WTC11 (cell line): ENCODE results near the gene RXRA. TPM values are rescaled to one million over a fixed set of nuclear protein-coding genes. Genes with fewer than 3 reads are reported as not detected.

ENCODE experiments used
- ATAC-seq: fragments of 200-7000 bp; cut with Tn5 transposase; 2 replicates; pipeline ENCODE4 v1.10.0; 2021; ENCODE audit warnings: mild to moderate bottlenecking, moderate library complexity
- CTCF ChIA-PET: fragments of 300-600 bp; sonication (Branson Sonifier 250); formaldehyde crosslinking; loops from one replicate; lab custom pipeline; 2021; ENCODE audit warnings: antibody characterized with exemption; lab: Charles Lee
- POLR2A ChIA-PET: fragments of 350-600 bp; sonication (Branson Sonifier 250); formaldehyde crosslinking; loops from one replicate; lab custom pipeline; 2021; ENCODE audit warnings: antibody characterized with exemption; lab: Charles Lee
- DNase-seq: peaks from one replicate; pipeline ENCODE4 v3.0.0; 2021; ENCODE audit warnings: low spot score
- H3K27ac Mint-ChIP-seq: 2 replicates; pipeline ENCODE4 v1.8.0; 2021; ENCODE audit warnings: mixed read lengths
- H3K27me3 Mint-ChIP-seq: 2 replicates; pipeline ENCODE4 v1.8.0; 2021; ENCODE audit warnings: low read depth, mild to moderate bottlenecking, moderate library complexity, mixed read lengths
- H3K36me3 Mint-ChIP-seq: 2 replicates; pipeline ENCODE4 v1.8.0; 2021; ENCODE audit warnings: mixed read lengths
- H3K4me1 Mint-ChIP-seq: 2 replicates; pipeline ENCODE4 v1.8.0; 2022; ENCODE audit warnings: mixed read lengths
- H3K4me3 Mint-ChIP-seq: 2 replicates; pipeline ENCODE4 v1.8.0; 2021; ENCODE audit warnings: mild to moderate bottlenecking, moderate library complexity, mixed read lengths
- H3K9me3 Mint-ChIP-seq: 2 replicates; pipeline ENCODE4 v1.8.0; 2021; ENCODE audit warnings: mixed read lengths
- E2F1 ChIP-seq: sonication (generic); formaldehyde crosslinking; IDR thresholded peaks from 2 replicates; pipeline ENCODE4 v1.8.0; 2022; ENCODE audit warnings: mild to moderate bottlenecking, missing genetic modification reagents
- EMX1 ChIP-seq: fragments of 250-450 bp; sonication (Bioruptor Pico); IDR thresholded peaks from 2 replicates; pipeline ENCODE4 v1.8.0; 2021; ENCODE audit warnings: mild to moderate bottlenecking
- ESRRA ChIP-seq: sonication (generic); formaldehyde crosslinking; IDR thresholded peaks from 2 replicates; pipeline ENCODE4 v1.8.1; 2022; ENCODE audit warnings: mild to moderate bottlenecking, missing genetic modification reagents, borderline replicate concordance
- GTF2I ChIP-seq: fragments of 250-450 bp; sonication (Bioruptor Pico); conservative IDR thresholded peaks from 2 replicates; pipeline ENCODE4 v1.4.0; 2021; ENCODE audit warnings: mild to moderate bottlenecking
- JUN ChIP-seq: sonication (generic); formaldehyde crosslinking; IDR thresholded peaks from 2 replicates; pipeline ENCODE4 v1.8.0; 2023; ENCODE audit warnings: mild to moderate bottlenecking, missing genetic modification reagents
- KAT7 ChIP-seq: sonication (generic); formaldehyde crosslinking; IDR thresholded peaks from 2 replicates; pipeline ENCODE4 v1.8.1; 2023; ENCODE audit warnings: missing genetic modification reagents, mild to moderate bottlenecking, borderline replicate concordance
- MLX ChIP-seq: sonication (generic); formaldehyde crosslinking; IDR thresholded peaks from 2 replicates; pipeline ENCODE4 v1.8.1; 2023; ENCODE audit warnings: mild to moderate bottlenecking, missing genetic modification reagents, moderate library complexity
- NR1H2 ChIP-seq: sonication (generic); formaldehyde crosslinking; IDR thresholded peaks from 2 replicates; pipeline ENCODE4 v1.9.0; 2021; ENCODE audit warnings: mild to moderate bottlenecking, moderate library complexity, missing genetic modification reagents
- PRDM15 ChIP-seq: sonication (generic); formaldehyde crosslinking; IDR thresholded peaks from 2 replicates; pipeline ENCODE4 v1.8.0; 2022; ENCODE audit warnings: missing genetic modification reagents
- PREB ChIP-seq: sonication (generic); formaldehyde crosslinking; IDR thresholded peaks from 2 replicates; pipeline ENCODE4 v1.8.1; 2022; ENCODE audit warnings: mild to moderate bottlenecking, missing genetic modification reagents, moderate library complexity, borderline replicate concordance
- ZBTB43 ChIP-seq: sonication (generic); formaldehyde crosslinking; IDR thresholded peaks from 2 replicates; pipeline ENCODE4 v1.8.1; 2023; ENCODE audit warnings: mild to moderate bottlenecking, missing genetic modification reagents
- ZNF532 ChIP-seq: fragments of 250-450 bp; sonication (Bioruptor Pico); IDR thresholded peaks from 2 replicates; pipeline ENCODE4 v1.9.0; 2021; ENCODE audit warnings: mild to moderate bottlenecking, borderline replicate concordance
- ZSCAN18 ChIP-seq: fragments of 250-450 bp; sonication (Bioruptor Pico); IDR thresholded peaks from 2 replicates; pipeline ENCODE4 v2.1.2; 2022; ENCODE audit warnings: mild to moderate bottlenecking, moderate library complexity
- total RNA-seq: library from RNA; stranded (reverse); gene quantifications from 3 replicates; pipeline ENCODE4 v1.2.3, GENCODE V29; 2021

RXRA gene
- total RNA-seq, 1 experiment from 2014 or later = 27.5 TPM

GRCh38 chr9:134319306-134320125, 6.7 kb upstream of the RXRA start:
- H3K4me3 Mint-ChIP-seq = no peak overlapping the region
- peaks cover 27% of the 10 kb centered on the region for H3K4me1 Mint-ChIP-seq
- no peaks in the 10 kb centered on the region for H3K36me3 Mint-ChIP-seq
- ATAC-seq = no peak
- no peak overlapping the region for H3K27ac Mint-ChIP-seq
- H3K27me3 Mint-ChIP-seq = no peaks in the 10 kb centered on the region
- ChIA-PET POLR2A (no interaction called here), CTCF (interaction anchor here (1.7 kb wide), 1 partner anchor 123 kb away, joined by 6 read pairs; no protein-coding TSS in a partner anchor)
- TF ChIP-seq GTF2I (CRISPR knock-in tag) (no peak), EMX1 (no peak), NR1H2 (CRISPR knock-in tag) (no peak), PREB (CRISPR knock-in tag) (no peak), ZBTB43 (no peak), JUN (no peak), PRDM15 (CRISPR knock-in tag) (no peak), KAT7 (CRISPR knock-in tag) (no peak), MLX (CRISPR knock-in tag) (no peak), ESRRA (CRISPR knock-in tag) (no peak), ZSCAN18 (CRISPR knock-in tag) (no peak), E2F1 (CRISPR knock-in tag) (no peak), ZNF532 (CRISPR knock-in tag) (no peak)
- H3K9me3 Mint-ChIP-seq = no peaks in the 10 kb centered on the region
- DNase-seq = no peak
